ENCODE measurements around the gene IL4R.

GRCh38 chr16:27301236-27301861 is 12.4 kb upstream of the IL4R start:
- TF ChIP-seq, protein P1, sequence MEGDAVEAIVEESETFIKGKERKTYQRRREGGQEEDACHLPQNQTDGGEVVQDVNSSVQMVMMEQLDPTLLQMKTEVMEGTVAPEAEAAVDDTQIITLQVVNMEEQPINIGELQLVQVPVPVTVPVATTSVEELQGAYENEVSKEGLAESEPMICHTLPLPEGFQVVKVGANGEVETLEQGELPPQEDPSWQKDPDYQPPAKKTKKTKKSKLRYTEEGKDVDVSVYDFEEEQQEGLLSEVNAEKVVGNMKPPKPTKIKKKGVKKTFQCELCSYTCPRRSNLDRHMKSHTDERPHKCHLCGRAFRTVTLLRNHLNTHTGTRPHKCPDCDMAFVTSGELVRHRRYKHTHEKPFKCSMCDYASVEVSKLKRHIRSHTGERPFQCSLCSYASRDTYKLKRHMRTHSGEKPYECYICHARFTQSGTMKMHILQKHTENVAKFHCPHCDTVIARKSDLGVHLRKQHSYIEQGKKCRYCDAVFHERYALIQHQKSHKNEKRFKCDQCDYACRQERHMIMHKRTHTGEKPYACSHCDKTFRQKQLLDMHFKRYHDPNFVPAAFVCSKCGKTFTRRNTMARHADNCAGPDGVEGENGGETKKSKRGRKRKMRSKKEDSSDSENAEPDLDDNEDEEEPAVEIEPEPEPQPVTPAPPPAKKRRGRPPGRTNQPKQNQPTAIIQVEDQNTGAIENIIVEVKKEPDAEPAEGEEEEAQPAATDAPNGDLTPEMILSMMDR (IDR thresholded peaks at IDR 0.05 in 8 of 11, conservative IDR thresholded peaks at IDR 0.05 in 3 of 11), result no peak
- TF ChIP-seq POLR2AphosphoS5 (IDR thresholded peaks at IDR 0.05), result no peak

All from spleen (tissue), 7 donors.